Forelimb muscle (tissue), 1 donor: ENCODE data around the gene PPP2R2D. TPM values are rescaled to one million over a fixed set of nuclear protein-coding genes. Genes with fewer than 3 reads are reported as not detected.
"Not testable (repeated sequence)": the region's sequence is repeated elsewhere in the genome, so short reads cannot be mapped to it uniquely, and the experiment has no call there.

Experiments
- DNase-seq: peaks from one replicate; pipeline ENCODE4 v3.0.0-alpha.2; 2013; ENCODE audit warnings: low read depth
- polyA plus RNA-seq: library from polyadenylated mRNA; unstranded; fragments of 120-200 nt; gene quantifications from one replicate; pipeline ENCODE4 v1.2.1, GENCODE V29; 2013; ENCODE audit not compliant: insufficient read length

The PPP2R2D gene
- polyA plus RNA-seq, 1 donor, result 29.8 TPM

DNA sequence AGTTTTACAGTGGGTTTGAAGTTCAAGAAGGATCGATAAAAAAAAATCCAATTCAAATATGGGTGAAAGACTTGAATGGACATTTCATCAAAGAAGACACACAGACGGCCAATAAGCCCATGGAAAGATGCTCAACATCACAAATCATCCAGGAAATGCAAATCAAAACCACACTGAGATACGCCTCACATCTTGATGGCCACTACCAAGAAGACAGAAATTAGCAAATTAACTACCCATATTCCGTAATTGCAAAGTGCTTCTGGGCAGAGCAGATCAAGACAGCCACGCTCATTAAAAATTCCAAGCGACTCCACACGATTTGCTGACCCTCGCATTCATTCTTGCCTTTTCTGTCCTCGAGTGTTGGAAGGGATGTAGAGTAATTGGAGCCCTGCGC lies 34.1 kb upstream of the PPP2R2D start:
- no peak for DNase-seq

- DNase-seq, result no peak
Observed at GRCh38 chr10:131868436-131868835, 32.4 kb upstream of the PPP2R2D start.

GRCh38 chr10:131869344-131869743 lies 31.5 kb upstream of the PPP2R2D start:
- no peak for DNase-seq

DNA sequence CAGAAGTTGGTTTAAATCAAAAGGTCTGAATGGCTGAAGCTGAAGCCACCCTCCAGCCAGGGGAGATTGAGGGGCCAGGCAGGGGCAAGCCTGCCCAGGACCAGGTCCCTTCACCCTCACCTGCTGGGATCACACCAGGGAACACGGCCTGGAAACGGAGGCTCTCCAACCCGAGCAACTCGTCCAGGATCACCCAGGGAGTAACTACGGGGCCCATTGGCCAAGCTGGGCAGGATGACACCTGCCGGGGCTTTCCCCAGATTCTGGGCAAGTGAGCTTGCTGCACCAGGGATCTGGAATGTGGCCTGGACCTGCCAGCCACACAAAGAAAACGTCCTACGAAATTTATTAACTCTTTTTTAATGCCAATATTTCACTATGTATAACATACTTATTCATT lies 30.4 kb upstream of the PPP2R2D start:
- DNase-seq, result no peak

GRCh38 chr10:131870831-131871672 lies 29.8 kb upstream of the PPP2R2D start:
- no peak for DNase-seq

GRCh38 chr10:131871673-131872005 lies 29.2 kb upstream of the PPP2R2D start:
- no peak for DNase-seq

DNA sequence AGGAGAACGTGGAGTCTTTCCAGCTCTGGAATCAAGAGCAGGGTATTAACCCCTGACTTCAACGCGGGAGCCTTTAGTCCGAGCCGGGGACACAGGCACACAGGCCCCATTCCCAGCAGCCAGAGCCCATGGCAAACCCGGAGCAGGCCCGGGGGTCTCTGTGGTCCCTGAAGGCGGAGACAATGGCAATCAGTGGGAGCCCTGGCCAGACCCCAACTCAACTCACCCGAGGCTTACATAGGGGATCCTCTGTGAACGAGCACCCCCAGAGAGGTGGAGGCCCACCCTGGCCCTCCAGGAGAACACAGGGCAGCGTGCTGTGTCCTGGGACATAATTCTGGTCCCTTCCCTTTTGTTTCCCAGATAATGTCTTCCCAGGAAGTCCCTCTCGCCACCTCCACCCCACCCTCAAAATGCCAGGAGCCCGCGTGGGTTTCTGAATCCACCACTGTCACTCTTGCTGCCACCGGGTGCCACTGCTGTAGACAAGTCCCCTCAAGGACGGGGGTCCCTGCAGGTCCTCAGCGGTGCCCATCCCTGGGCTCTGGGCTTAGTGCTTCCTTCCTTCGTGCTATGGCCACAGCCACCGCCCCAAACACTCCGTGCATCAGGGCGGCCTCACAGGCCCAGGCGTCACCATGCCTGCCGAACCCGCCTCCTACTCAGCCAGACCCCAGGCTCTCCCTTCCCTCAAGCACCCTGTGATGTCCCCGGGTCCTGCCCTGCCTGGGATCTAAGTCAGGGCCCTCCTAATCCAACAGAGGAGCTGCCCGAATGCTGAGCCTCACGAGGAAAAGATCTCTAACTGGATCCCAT lies 28.6 kb upstream of the PPP2R2D start:
- DNase-seq, result no peak

GRCh38 chr10:131872827-131873375 lies 27.9 kb upstream of the PPP2R2D start:
- no peak for DNase-seq

DNA sequence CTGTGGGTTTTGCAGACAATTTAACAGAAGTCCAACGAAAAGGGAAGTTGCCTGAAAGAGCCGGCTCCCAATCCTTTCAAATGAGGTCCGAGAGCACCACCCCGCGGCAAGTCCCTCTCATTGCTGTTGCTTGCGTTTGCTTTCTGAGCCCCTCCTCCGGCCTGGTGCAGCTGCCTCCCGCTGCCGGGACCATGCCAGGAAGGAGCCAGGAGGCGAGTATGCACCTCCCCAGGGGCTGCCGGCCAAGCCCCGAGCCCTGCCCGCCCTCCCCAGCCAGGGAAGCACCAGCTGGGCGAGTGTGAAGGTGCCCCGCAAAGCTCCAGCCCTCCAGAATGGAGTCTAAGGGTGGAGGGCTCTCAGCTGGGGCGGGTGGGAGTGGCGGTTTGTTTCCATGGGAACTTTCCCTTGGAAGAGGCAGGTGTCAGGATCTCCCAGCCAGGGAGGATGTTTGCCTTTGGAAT lies 25.8 kb upstream of the PPP2R2D start:
- peak; percentile 35 for DNase-seq

DNA sequence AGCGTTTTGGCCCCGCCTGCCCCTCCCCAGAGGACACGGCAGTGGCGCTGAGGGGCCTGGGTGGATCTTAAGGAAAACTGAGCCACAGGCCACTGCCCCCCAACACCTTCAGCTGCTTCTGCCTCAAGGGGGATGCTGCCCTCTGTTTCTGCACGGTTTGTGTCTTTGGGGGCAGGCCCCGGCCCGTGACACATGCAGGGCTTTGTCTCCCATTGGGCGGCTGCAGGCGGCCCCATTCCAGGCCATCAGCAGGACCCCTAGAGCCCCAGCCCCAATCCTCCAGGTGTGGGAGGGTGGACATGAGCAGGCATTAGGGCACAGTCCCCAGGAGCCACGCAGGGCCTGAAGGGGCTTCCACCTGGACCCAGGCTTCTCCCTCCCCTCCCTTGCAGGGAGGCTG lies 25.3 kb upstream of the PPP2R2D start:
- DNase-seq, result no peak

- no peak for DNase-seq
Observed at GRCh38 chr10:131876017-131876416, 24.8 kb upstream of the PPP2R2D start.

DNA sequence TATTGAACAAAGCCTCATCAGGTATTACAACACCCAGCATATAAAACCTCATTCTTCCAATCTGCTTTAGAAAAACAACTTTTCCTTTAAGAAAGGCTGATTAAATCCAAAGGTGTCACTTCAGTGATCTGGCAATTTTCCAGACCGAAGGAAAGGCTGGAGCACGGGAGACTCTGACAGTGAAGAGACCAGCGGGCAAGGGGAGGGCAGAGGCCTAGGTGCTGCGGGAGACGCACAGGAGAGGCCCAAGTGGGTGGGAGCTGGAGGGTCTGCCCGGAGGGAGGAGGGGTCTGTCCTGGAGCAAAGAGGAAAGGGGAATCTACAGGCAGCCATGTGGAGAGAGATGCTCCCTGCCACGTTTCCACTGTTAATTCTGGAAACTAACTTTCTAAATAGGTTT lies 24.3 kb upstream of the PPP2R2D start:
- no peak for DNase-seq

DNA sequence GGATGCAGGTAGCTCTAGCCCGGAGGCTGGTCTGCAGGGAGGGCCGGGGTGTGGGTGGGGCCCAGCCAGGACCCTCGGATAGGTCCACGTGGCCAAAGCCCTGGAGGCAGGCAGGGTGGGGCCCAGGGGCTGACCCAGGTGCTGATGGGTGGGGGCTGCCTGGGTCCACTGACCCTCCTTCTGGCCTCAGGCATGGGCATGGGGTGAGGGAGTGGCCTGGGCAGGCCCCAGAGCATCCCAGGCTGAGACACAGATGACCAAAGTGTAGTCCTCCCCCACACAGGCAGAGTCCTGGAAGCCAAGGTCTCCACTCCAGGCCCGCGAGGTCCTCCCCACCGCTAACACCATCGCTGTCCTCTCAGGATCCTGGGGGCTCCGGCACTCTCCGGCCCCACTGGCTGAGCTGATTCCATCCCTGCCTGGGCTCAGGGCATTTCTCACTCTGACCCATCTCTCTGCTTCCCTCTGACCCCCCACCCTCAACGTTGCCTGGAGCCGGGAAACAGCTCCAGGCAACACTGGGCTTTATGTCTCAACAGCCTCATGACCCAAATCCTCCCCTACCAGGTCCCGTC lies 20.7 kb upstream of the PPP2R2D start:
- DNase-seq, result no peak

- no peak for DNase-seq
Observed at GRCh38 chr10:131881104-131881880, 19.5 kb upstream of the PPP2R2D start.

DNA sequence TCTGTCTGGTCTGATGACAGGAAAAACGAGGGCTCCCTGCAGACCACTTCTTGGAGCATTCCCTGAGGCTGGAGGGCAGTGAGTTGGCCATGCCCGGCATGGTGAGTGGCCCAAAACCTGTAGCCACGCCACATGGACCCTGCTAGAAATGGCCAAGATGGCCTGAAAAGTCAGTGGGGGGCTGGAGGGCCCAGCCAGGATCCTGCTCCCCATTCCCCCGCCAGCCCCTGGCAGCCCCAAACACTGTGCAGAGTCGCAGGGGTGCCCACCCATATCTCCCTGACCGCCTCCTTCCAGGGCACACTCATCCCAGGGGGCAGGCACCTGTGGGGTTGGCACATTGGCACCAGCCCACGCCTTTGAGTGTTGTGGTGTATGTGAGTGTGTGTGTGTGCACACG lies 18.7 kb upstream of the PPP2R2D start:
- DNase-seq, result no peak

- no peak for DNase-seq
Observed at GRCh38 chr10:131882590-131883451, 18.0 kb upstream of the PPP2R2D start.

GRCh38 chr10:131883621-131884393 lies 17.0 kb upstream of the PPP2R2D start:
- DNase-seq, result not testable (repeated sequence)

DNA sequence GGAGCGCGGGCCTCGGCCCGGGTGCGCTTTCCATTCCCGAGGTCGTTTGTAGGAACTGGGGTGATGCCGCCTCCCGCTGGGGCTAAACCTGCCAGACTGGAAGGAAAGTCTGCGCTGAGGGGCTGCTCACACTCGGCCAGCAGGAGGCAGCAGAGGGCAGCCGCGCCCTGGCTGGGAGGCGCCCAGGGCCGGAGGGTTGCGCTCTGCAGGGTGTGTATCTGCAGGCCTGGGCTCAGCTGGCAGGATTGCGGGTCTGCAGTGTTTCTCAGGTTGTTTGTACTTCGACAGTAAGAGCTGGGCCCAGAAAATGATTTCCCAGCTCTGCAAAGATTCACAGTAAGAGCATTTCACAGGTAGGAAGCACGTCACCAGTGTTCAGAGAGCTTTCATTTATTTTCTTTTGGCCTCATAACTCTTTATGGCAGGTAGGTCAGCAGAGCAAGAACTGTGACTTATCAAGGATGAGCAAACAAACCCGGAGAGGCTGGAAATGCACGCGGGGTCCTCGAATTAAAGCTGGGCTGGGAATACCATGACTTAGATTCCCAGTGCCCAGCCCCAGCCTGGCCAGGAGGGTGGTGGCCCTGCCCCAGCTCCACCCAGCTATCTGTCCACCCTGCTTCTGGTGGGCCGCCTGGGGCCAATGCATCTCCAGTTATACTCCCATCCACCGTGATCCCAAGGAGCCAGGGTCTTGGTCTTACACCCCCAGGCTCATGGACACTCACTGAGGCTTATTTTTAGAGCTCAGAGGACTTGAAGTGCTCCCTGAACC lies 15.2 kb upstream of the PPP2R2D start:
- no peak for DNase-seq

DNA sequence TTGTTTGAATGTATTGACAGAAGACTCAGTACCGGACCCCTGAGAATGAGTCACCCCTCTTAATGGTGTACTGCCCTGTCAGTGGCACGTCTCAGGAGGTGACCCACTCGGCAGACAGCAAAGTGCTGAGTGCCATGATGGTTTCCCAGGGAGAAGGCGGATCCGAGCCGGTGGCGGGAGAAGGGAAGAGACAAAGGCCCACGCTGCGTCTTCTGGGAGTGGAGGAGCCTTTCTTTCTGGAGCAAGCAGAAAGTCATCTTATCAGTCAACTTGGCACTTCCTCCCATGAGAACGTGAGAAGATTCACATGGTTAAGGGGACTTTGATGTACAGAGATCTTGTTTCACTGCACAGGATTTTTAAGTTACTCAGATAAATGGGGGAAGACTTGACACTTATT lies 14.6 kb upstream of the PPP2R2D start:
- no peak for DNase-seq
